GM19240 (cell line): ENCODE measurements around the gene MED16.
A peak's percentile ranks its signal among the peaks of the same experiment; 100 is the strongest.
"Not testable (repeated sequence)": the region's sequence is repeated elsewhere in the genome, so short reads cannot be mapped to it uniquely, and the experiment has no call there.

Experiments
- DNase-seq: peaks from one replicate; pipeline ENCODE4 v3.0.0; 2011; ENCODE audit warnings: low spot score; ENCODE audit not compliant: insufficient read length

Gene MED16

GRCh38 chr19:889662-890295 lies 3.2 kb downstream of the MED16 start:
- no peak for DNase-seq

- no peak for DNase-seq
Measured at GRCh38 chr19:888581-889385, 4.2 kb downstream of the MED16 start.

DNA sequence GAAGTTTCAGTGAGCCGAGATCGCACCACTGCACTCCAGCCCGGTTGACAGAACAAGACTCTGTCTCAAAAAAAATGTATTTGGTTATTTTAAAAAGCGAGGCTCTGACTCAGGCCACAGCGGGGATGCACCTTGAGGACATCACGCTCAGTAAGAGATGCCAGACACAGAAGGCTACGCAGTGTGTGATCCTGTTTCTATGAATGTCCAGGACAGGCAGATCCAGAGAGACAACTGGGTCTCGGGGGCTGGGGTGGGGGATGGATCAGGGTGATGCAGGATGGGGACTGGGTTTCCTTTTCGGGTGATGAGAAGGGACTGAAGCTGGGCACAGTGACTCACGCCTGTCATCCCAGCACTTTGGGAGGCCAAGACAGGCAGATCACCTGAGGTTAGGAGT lies 5.4 kb downstream of the MED16 start:
- no peak for DNase-seq

- no peak for DNase-seq
Measured at GRCh38 chr19:887072-887471, 5.9 kb downstream of the MED16 start.

- DNase-seq, result no peak
Measured at GRCh38 chr19:885536-886224, 7.3 kb downstream of the MED16 start.

DNA sequence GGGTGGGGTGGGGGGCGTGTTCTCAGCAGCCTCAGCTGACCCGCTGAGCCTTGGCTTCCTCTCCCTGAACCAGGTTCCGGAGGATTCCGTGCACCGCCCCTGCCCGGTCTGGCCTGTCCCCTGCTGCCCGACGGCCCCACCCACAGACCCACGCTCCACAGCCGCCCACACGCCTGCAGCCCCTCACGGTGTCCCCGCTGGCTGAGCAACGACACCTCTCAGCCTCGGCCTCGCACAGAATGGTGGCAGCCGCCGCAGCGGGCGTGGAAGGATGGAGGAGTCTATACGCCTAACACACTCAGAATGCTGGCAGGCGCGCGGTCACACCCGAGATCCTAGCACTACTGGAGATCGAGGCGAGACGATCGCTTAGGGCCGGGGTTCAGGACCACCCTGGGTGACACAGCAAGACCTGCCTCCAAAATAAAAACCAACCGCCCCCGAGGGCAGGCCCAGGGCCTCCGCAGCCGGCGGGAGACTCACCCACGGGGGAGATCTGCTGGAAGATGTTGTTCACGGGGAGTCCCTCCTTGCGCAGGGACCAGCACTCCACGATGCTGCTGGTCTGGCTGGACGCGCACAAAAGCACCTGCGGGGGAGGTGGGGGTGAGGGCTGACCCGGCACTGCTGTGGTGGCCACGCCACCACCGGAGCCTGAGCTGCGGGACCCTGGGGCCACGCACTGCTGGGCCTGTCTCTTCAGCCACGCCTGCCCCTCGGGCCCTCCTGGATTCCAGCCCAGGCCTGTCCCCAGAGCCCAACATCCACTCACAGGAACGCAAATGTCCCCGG lies 8.4 kb downstream of the MED16 start:
- DNase-seq, result no peak

- DNase-seq, result no peak
Measured at GRCh38 chr19:883661-884211, 9.3 kb downstream of the MED16 start.

DNA sequence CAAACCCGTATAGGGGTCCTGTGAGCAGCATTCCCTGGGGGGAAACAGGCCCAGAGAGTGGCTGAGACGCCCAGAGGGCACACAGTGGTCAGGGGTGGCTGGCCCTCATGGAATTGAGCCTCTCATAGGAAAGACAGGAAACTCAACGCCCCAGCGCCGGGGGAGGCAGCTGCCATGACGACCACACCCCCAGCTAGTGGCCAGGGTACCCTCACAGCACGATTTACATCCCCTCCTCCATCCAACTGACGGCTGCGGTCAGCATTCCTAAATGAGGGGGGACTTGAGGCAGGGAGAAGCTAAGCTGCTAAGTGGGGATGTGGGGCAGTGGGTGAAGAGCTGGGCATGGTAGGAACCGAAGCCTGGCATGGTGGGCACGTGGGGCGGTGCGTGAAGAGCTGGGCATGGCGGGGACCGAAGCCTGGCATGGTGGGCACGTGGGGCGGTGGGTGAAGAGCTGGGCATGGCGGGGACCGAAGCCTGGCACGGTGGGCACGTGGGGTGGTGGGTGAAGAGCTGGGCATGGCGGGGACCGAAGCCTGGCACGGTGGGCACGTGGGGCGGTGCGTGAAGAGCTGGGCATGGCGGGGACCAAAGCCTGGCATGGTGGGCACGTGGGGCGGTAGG lies 10.0 kb downstream of the MED16 start:
- no peak for DNase-seq

DNA sequence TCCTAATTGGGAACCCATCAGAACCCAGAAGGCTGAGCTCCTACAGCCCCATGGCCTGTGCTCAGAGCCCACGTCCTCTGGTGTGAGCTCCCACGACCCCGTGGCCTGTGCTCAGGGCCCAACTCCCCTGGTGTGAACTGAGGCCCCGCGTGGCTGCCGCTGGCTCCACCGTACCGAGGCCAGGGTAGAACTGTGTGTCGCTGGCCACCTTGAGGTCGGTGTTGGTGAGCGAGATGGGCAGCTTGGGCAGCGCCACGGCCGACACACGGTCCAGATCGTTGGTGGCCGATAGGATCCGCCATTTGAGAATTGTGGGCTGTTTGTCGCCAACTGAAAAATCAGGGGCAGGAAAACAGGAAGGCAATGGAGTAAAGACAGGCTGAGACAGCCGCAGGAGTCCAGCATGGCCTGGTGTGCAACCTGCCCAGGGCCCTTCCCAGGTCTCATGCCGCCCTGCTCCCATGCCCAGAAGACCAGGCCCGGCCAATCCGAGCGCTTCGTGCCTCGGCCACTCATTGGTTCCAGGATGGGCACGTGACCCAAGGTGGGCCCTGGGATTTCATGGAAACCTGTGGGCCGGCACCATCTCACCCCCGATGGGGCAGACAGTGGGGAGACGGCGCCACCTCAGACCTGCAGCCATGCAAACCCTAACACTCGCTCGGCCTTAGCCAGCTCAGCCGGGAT lies 11.5 kb downstream of the MED16 start:
- no peak for DNase-seq

GRCh38 chr19:879711-880438 lies 13.1 kb downstream of the MED16 start:
- no peak for DNase-seq

- not testable (repeated sequence) for DNase-seq
Measured at GRCh38 chr19:878751-879561, 14.0 kb downstream of the MED16 start.

GRCh38 chr19:877992-878660 lies 14.9 kb downstream of the MED16 start:
- DNase-seq, result not testable (repeated sequence)

DNA sequence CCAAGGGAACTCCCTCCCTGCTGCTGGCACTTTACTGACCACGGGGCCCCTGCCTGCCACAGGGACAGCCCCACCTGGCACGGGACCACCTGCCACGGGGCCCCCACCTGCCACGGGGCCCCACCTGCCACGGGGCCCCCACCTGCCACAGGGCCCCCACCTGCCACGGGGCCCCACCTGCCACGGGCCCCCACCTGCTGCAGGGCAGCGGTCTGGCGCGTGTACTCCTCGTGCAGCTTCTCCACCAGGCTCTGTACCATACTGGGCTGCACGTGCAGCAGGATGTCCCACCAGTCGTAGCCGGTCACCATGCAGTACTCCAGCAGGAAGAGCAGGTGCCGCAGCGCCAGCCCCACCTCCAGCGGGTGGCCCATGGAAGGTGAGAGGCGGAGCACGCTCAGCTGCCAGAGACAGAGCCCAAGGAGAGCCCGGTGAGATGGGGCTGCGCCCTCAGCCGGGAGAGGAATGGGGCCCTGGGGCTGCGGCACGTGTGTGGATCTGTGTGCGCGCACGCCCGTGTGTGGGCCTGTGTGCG lies 16.1 kb downstream of the MED16 start:
- DNase-seq, result no peak

GRCh38 chr19:876089-876488 lies 16.9 kb downstream of the MED16 start:
- DNase-seq, result no peak

GRCh38 chr19:875265-875879 lies 17.6 kb downstream of the MED16 start:
- no peak for DNase-seq

GRCh38 chr19:873561-874041 lies 19.4 kb downstream of the MED16 start:
- DNase-seq, result no peak

DNA sequence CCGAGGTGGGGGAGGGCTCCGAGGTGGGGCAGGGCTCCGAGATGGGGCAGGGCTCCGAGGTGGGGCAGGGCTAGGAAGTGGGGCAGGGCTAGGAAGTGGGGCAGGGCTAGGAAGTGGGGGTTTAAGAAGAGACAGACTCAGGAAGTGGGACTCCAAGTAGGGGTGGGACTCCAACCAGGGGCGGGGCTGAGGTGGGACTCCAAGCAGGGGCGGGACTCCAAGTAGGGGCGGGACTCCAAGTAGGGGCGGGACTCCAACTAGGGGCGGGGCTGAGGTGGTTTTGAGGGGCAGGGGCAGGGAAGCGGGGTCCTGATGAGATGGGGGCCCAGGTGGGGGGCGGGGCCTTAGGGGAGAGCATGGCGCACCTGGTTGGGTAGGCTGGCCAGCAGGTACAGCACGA lies 19.9 kb downstream of the MED16 start:
- peak; percentile 91 for DNase-seq
